ENCODE data around the gene CELA3B.

DNA sequence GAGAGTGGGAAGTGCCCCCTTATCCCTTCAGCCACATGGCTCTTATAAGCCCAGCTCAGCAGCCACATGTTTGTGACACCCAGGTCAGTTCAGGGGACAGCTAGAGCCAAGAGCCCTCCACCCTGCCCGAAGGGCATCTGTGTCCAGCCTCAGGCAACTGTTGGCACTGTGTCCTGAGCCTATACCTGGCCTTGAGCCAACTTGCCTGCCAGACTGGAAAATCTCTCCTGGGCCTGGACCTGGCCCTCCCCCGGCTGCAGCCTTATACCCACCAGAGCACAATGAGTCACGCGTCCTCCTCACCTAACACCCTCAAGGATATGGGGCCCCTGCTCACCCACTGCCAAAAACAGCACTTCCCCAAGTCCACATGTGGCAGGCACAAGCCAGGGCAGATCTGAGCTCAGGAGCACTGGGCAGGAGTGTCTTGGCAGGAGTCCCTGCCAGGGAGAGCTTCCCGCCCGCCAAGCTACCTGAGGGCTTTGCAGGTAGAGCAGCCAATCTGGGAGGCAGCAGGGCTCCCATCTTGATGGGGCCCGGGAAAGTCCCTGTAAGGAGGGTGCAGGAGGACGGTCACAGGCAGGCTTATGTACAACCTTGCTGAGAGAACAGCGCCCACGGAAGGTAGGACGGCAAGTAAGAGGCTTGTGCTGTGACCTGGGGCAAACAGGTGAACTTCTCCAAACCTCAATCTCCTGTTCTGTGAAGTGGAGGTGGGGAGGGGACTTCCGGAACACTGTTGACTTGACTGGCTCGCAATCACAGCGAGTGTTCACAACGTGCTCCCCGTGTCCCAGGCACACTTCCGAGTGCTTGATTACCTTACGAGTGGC is 19.9 kb upstream of the CELA3B start:
- TF ChIP-seq, protein P1, sequence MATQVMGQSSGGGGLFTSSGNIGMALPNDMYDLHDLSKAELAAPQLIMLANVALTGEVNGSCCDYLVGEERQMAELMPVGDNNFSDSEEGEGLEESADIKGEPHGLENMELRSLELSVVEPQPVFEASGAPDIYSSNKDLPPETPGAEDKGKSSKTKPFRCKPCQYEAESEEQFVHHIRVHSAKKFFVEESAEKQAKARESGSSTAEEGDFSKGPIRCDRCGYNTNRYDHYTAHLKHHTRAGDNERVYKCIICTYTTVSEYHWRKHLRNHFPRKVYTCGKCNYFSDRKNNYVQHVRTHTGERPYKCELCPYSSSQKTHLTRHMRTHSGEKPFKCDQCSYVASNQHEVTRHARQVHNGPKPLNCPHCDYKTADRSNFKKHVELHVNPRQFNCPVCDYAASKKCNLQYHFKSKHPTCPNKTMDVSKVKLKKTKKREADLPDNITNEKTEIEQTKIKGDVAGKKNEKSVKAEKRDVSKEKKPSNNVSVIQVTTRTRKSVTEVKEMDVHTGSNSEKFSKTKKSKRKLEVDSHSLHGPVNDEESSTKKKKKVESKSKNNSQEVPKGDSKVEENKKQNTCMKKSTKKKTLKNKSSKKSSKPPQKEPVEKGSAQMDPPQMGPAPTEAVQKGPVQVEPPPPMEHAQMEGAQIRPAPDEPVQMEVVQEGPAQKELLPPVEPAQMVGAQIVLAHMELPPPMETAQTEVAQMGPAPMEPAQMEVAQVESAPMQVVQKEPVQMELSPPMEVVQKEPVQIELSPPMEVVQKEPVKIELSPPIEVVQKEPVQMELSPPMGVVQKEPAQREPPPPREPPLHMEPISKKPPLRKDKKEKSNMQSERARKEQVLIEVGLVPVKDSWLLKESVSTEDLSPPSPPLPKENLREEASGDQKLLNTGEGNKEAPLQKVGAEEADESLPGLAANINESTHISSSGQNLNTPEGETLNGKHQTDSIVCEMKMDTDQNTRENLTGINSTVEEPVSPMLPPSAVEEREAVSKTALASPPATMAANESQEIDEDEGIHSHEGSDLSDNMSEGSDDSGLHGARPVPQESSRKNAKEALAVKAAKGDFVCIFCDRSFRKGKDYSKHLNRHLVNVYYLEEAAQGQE (IDR thresholded peaks at IDR 0.05; ENCODE audit: insufficient read depth in 1 of 2, low read depth in 2 of 2, low read length in 2 of 2), result no peak
- no peak for TF ChIP-seq POLR2AphosphoS5 (IDR thresholded peaks at IDR 0.05; ENCODE audit: low read depth, low read length)

All from PFSK-1 (cell line).